HG02870 (cell line): ENCODE measurements around the gene RPA4.
"Not testable (repeated sequence)": the region's sequence is repeated elsewhere in the genome, so short reads cannot be mapped to it uniquely, and the experiment has no call there.

Experiments
- ATAC-seq: cut with Tn5 transposase; IDR thresholded peaks from one replicate; pipeline ENCODE4 v1.9.1; 2021; ENCODE audit warnings: mild to moderate bottlenecking, moderate library complexity; ENCODE audit not compliant: unreplicated experiment

RPA4 gene, protein sequence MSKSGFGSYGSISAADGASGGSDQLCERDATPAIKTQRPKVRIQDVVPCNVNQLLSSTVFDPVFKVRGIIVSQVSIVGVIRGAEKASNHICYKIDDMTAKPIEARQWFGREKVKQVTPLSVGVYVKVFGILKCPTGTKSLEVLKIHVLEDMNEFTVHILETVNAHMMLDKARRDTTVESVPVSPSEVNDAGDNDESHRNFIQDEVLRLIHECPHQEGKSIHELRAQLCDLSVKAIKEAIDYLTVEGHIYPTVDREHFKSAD

DNA sequence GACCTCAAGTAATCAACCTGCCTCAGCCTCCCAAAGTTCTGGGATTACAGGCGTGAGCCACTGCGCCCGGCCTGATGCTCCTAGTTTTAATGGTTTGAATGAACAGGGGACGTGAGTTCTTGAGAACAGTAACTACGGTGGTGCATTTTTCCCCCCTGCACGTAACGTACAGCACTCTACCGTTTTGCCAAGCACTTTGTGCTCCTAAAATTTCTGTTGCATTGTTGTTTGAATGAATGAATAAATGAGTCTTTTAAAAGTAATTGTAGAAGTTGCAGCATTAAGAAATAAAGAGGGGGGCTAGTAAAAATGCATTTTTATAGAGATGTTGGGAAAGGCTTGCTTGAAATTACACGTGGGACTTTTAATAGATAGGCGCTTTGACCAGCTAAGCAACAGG, at the start of gene RPA4:
RPA4 (plus strand) TSS at position 301 of the 400 bp plus-strand sequence. CDS start 403 bp downstream, outside the sequence.
- ATAC-seq = no peak

DNA sequence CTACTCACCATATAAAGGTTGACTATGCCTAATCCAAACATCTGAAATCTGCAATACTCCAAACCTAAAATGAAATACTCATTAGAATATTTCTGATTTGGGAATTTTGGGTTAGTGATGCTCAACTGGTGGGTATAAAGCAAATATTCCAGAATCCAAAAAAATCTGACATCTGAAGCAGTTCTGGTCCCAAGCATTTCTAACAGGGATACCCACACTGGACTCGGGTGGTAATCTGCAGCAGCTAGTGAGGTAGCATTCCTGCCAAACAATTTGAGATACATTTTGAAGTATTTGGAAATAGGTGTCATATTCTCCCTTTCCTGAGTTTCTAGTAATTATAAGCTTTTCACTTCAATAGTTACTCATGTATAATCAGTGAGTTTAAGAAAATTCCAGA, 49.6 kb upstream of the RPA4 start:
- ATAC-seq = no peak

DNA sequence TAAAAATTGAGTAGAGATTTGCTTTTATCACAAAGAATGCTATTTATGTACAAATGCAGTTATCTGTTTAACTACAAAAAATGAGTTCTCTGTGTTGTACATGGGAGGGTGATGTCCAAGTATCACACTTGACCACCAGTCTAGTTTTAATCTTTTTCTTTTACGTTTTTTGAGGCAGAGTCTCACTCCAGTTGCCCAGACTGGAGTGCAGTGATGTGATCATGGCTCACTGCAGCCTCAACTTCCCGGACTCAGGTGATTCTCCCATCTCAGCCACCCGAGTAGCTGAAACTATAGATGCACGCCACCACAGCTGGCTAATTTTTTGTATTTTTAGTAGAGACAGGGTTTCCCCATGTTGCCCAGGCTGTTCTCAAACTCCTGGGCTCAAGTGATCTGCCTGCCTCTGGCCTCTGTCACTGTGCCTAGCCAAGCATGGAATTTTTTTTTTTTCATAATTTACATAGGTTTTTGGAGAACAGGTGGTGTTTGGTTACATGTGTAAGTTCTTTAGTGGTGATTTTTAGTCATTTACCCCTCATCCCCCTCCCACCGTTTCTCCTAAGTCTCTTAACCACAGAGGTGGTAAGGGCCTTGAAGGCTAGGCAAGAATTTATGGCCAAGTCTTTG, 47.9 kb upstream of the RPA4 start:
- peak; percentile 65 for ATAC-seq

DNA sequence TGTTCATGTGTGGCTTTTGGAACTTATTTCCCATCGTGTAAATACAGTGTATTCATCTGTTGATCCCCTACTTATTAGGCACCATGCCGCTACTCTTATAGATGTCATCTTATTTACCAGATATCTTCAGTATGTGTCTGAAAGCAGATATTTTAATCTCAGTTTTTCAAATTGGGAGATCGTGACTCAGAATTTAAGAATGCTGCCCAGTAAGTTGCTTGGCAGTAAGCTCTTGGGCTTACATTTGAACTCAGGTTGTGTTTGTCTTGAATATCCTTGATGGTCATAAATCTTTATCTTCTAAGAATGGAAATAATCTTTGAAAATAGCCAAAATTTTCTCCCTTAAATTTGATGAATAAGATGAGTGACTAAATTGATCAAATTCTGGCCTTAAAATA, 45.9 kb upstream of the RPA4 start:
- ATAC-seq = no peak

DNA sequence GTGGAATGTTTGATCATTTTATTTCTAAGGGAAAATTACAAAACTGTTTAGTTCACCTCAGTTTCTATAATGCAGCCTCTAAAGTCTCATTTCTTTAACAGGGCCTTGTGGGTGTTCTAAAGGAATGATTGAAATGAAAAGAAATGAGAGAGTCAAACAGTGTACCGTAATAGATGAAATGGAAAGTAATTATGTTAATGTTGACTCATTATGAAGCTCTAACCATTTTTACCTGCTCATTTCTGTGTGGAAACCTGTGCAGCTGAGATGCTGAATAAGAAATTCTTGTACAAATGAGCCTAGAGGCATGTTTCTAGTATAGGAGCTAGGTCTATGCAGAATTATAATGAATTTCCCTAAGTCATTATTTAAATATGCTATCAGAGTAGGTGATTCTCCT, 45.2 kb upstream of the RPA4 start:
- peak; percentile 25 for ATAC-seq

DNA sequence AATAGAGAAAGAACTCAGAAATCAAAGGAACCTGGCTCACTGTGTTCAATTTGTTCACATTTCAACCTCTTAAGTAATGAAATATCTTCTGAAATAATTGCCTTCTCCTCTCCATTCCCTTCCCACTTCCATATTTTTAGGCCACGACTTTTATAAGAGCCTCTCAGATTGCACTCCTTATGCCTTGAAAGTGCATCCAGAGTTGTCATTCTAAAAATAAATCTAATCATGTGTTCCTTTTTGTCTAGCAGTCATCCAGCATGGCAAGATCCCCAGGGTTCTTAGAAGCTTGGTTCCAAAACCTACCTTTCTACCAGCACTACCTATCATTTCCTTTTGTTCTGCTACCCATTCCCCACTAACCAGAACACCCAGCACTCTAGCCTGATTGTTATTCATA, 42.4 kb upstream of the RPA4 start:
- no peak for ATAC-seq

DNA sequence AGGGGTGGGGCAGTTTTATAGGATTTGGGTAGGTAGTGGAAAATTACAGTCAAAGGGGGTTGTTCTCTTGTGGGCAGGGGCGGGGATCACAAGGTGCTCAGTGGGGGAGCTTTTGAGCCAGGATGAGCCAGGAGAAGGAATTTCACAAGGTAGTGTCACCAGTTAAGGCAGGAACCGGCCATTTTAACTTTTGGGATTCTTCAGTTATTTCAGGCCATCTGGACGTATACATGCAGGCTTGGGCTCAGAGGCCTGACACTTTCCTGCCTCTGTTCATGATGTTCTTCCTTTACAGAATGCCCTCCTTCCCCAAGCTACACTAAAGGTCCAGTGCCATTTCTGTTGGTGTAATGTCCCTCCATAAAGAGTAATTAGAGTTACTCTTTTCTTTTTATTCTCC, 41.8 kb upstream of the RPA4 start:
- not testable (repeated sequence) for ATAC-seq

DNA sequence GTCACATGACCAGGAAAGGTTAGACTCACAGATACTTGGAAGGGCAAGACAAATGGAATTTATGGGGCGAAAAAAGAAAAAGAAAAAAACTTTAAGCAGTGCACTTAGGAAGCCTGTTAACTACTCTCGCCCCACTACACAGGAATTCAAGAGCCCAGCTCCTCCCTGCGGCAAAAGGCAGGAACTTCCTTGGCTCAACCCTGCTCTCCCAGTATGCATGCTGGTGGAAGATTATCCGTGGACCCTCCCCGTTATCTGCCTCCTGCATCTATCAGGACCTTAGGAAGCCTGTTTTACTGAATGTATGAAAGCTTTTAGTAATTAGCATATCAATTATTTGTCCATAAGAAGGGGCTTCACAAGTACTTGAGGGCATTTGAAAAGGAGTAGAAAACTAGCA, 40.1 kb upstream of the RPA4 start:
- ATAC-seq = no peak

DNA sequence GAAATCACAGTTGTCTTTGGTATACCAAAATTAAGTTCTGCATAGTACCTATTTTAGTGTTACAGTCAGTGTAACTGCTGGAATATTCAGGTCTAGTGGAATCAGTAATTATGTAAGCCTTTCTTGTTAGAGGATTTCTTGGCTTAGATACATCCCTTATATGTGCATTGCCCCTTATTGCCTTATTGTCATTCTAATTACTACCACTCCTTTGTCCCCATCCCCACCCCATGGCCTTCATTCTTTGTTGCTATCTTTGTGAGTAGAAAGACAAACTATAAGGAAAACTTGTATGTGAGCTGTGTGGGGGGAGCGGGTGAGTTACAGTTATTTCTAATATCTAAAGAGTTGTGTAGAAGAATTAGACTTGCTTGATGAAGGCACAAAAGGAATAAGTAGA, 36.9 kb upstream of the RPA4 start:
- ATAC-seq = no peak

DNA sequence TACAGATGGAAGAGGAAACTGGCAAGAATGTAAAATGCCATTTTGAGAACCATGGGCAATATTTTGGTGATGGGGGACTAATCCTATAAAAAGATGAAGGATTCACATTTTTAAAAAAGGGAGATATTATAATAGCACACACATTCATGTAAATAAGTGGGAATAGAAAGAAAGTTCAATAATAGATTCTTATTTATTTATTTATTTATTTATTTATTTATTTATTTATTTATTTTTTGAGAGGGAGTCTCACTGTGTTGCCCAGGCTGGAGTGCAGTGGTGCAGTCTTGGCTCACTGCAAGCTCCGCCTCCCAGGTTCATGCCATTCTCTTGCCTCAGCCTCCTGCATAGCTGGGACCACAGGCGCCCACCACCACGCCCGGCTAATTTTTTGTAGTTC, 24.3 kb upstream of the RPA4 start:
- not testable (repeated sequence) for ATAC-seq

DNA sequence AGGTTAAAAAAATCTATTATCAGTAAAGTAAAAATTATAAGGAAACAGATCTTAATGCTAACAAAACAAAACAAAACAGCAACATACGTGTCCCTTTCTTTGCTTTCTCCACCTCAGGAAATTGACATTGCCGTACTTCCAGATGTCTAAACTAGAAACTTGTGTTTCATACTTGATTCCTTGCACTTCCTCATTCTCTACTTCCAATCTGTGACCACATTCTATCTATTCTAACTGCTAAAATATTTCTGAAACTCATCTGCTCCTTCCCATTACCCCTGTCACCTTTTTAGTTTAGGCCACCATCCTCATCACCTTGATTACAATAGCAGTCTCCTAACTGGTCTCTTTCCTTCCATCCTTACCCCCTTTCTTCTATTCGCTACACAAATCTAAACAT, 22.5 kb upstream of the RPA4 start:
- ATAC-seq = peak; percentile 54

DNA sequence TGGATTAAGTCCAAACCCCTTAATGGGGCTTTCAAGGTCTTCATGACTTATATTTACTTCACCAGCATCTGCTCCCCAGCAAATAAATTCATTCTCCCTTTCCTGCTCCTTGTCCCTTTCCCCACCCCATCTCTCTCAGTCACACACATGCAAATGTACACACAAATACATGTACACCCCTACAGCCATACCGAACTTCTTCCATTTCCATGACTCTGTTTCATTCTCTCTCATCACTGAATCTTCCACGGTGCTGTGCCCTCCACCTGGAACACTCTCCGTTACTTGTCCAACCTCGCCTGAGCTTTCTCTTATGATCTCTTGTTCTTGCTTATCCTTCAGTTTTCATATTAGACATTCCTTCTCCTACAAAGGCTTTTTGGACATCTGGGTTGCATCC, 22.0 kb upstream of the RPA4 start:
- ATAC-seq = peak; percentile 46

DNA sequence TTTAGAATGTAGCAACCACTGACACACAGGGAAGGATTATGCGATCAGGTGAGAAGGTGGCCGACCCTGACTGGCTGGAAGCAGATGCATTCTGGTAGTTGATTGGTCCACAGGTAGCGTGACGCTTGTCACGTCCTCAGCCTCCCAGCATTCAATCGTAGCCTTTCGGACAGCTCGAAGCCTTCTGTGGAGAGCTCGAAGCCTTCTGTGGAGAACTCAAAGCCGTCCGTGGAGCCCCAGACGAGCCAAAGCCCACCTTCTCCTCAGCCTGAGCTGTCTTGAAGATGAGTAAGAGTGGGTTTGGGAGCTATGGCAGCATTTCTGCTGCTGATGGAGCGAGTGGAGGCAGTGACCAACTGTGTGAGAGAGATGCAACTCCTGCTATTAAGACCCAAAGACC, 319 bp downstream of the RPA4 start:
- no peak for ATAC-seq

DNA sequence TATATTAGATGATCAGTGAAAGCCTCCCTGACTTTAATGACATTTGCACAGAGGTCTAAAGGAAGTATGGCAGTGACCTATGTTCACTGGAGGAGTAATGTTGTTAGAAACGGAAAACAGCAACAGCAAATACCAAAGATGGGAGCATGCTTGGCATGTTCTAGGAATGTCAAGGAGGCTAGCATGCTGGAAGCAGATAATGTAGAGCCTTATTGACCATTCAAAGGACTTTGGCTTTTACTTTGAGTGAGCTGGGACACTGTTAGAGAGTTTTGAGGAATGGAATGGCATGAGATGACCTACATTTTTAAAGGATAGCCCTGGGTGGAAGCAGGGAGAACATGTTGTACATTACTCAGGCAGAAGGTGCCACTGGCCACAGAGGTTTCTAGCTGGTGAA, 6.0 kb downstream of the RPA4 start:
- no peak for ATAC-seq

DNA sequence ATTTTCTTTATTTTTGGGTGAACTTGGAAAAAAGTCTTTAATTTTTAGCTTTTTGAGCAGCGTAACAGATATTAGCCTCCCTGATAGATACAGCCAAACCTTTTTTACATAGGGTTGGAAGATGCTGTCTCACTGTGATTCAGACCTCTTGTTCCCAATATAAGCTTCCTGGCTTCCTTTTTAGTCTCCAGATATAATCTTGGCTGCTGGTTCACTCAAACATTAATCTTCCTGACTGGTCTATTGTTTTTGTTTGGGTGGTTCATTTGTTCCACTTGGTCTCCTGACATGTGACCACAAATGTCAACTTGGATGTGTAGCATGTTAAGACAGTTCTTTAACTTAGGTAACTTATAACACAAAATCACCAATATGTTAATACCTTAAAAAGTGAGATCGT, 23.0 kb downstream of the RPA4 start:
- no peak for ATAC-seq

DNA sequence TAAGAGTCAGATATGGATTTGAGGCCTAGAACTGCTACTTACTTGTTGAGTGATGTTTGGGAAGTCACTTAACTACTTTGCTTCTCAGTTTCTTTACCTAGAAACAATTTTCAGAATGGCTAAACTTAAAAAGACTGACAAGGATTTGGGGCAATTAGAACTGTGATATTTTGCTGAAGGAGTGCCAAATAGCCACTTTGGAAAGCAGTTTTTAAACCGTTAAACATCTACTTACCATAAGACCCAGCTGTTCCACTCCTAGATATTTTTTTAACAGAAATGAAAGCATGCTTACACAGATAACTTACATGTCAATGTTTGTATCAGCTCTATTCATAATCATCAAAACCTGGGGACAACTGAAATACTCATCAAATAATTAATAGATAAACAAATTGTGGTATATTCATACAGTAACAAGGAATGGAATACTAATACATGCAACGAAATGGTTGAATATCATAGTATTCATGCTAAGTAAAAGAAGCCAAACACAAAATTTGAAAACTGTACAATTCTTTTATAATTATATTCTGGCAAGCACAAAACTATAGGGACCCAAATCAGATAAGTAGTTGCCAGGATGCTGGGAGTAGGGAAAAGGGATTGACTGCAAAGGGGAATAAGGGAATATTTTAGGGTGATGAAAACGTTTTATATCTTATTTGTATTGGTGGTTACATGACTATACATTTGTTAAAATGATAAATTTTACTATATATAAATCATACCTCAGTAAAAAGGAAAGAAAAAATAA, 24.0 kb downstream of the RPA4 start:
- no peak for ATAC-seq

DNA sequence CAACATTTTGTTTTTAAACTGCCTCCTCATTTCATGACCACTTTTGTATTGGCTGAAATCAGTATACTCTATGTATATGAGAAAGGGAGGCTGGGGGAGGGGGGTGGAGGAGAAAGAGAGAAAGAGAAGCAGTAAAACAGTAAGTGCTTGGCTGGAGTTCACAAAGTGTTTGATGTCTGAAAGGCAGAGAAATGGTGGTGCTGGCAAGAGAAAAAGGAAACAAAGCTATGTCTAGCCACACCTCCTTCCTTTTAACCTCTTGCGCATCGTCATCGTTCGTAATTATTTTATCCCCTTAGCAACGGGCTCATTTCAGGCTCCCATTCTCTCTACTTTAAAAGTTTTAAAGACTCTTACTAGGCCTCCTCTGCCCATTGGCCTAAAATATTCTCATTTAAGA, 25.6 kb downstream of the RPA4 start:
- ATAC-seq = no peak

DNA sequence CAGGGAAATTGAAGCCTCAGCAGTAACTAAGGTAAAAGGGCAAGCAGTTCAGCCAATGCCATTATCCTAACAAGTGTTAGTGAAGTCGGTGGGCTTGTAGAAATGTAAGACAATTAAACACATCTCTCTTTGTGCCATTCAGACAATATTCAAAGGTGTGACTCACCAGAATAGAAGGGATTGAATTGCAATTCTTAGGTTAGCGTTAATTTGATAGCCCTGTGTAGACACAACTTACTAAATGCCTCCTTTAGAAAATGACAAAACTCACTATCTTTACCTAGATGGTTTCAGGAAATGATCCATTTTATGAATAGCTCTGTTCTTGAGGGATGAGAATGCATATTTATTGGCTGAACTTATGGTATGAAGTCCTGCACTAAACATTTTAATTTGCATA, 35.2 kb downstream of the RPA4 start:
- ATAC-seq = no peak

DNA sequence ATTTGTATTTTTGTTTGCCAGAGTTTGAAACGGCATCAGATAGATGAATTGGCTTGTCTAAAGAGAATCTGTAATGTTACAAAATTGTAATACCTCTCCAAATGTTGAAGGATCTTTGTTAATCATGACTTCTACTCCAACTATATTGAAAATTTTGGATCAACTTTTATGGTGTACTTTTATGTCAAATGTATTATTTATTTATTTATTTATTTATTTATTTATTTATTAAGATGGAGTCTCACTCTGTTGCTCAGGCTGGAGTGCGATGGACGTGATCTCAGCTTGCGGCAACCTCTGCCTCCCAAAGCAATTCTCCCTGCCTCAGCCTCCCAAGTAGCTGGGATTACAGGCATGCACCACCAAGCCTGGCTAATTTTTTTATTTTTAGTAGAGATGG, 36.0 kb downstream of the RPA4 start:
- no peak for ATAC-seq

DNA sequence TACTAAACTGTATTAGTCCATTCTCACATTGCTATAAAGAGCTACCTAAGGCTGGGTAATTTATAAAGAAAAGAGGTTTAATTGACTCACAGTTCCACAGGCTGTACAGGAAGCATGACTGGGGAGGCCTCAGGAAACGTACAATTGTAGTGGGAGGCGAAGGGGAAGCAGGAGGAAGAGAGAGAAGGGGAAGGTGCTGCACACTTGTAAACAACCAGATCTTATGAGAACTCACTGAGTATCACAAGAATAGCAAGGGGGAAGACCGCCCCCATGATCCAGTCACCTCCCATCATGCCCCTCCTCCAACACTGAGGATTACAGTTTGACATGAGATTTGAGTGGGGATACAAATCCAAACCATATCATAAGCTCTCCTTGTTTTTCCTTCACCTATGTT, 40.9 kb downstream of the RPA4 start:
- ATAC-seq = no peak

DNA sequence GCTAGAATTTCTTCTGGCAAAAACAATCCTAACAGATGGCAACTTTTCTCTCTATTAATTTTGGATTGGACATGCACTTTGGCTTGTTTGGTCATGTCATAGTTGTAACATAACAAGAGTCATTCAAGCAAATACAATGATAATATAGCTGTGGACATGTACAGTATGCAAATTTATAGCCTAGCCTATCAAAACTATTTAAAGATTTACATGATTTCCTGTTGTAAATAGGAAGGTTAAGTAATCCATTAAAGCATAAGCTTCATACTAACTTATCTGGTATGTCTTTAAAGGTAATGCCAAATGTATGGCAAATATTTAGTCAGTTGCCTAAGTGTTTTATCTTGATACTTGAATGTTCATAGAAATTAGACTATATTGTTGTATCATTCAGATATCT, 45.3 kb downstream of the RPA4 start:
- ATAC-seq = no peak
